A549 treated with GW870086 at 1 μM for 4 hours (cell line): ENCODE data around the gene UBE2B. TPM values are rescaled to one million over a fixed set of nuclear protein-coding genes. Genes with fewer than 3 reads are reported as not detected.

Experiments used
- total RNA-seq: library from RNA; stranded (reverse); fragments of 200-300 nt; extraction: Qiagen RNA extraction; gene quantifications from 5 replicates; pipeline ENCODE4 v1.2.3, GENCODE V29; 2022; ENCODE audit warnings: low read depth

The UBE2B gene
- total RNA-seq = 55.5 to 66.7 TPM (median 64.6 TPM) in 5 replicates

GRCh38 chr5:134370871-134371833, at the start of gene UBE2B:
Gene UBE2B (plus strand): TSS chr5:134371569. CDS start chr5:134371596, 27 bp downstream.

GRCh38 chr5:134411546-134412266, 40.3 kb downstream of the UBE2B start, which contains the start of gene CDKN2AIPNL:
Gene CDKN2AIPNL (minus strand): TSS chr5:134411881. CDS start chr5:134411854, 27 bp downstream.

Other genes with a start within 250 kb of the UBE2B start
- gene SKP1, start 194.6 kb upstream of the UBE2B start, total RNA-seq = 610 to 734 TPM (median 626 TPM) in 5 replicates
- gene PPP2CA, start 145.5 kb upstream of the UBE2B start, total RNA-seq = 218 to 279 TPM (median 271 TPM) in 5 replicates
- gene CDKL3, start 4.4 kb upstream of the UBE2B start, total RNA-seq = 0.94 to 1.6 TPM (median 1.4 TPM) in 5 replicates
- 40.3 to 47.5 TPM (median 45.8 TPM) in 5 replicates for gene CDKN2AIPNL, start 40.3 kb downstream of the UBE2B start, total RNA-seq
- gene JADE2, start 154.1 kb downstream of the UBE2B start, total RNA-seq = 26.4 to 34.3 TPM (median 33.7 TPM) in 5 replicates